Endothelial cell of umbilical vein (primary cell): ENCODE results near the gene ADGRG1. TPM values are rescaled to one million over a fixed set of nuclear protein-coding genes. Genes with fewer than 3 reads are reported as not detected.

Source experiments
- BruUV-seq: library from RNA; stranded (reverse); fragments of 400-500 nt; replicated peaks from 2 replicates; lab custom pipeline; 2021; lab: Mats Ljungman, UMichigan
- CTCF ChIA-PET: fragments of 300-600, 350-600 bp; sonication (Branson Sonifier 250); formaldehyde crosslinking; loops from one replicate; lab custom pipeline; 2021; ENCODE audit warnings: antibody characterized with exemption, inconsistent platforms; lab: Charles Lee
- POLR2A ChIA-PET: fragments of 300-600, 350-600 bp; sonication (Branson Sonifier 250); formaldehyde crosslinking; loops from one replicate; lab custom pipeline; 2021; ENCODE audit warnings: antibody characterized with exemption, inconsistent platforms; lab: Charles Lee
- DNase-seq: peaks from one replicate; pipeline ENCODE4 v3.0.0-alpha.2; 2011; ENCODE audit warnings: low read depth, low spot score
- FAIRE-seq: peaks from 2 replicates; lab custom pipeline; 2011; peaks lifted over from hg19 to GRCh38; lab: Jason Lieb, UNC
- H2AFZ ChIP-seq: 2 replicates; pipeline ENCODE4 v1.6.0; 2012; ENCODE audit warnings: low read depth, low read length, control low read depth, inconsistent platforms
- H3K27ac ChIP-seq: 2 replicates; pipeline ENCODE4 v1.5.1; 2011; ENCODE audit warnings: low read depth, mild to moderate bottlenecking, control low read depth, low read length, moderate library complexity; ENCODE audit not compliant: insufficient read depth
- H3K27me3 ChIP-seq, 2 experiments: 2 replicates each; pipeline versions ENCODE4 v1.6.0 to v1.6.1; 2011; ENCODE audit warnings: low read length in 2 of 2, mixed read lengths in 1 of 2; ENCODE audit not compliant: control insufficient read depth in 2 of 2, insufficient read depth in 2 of 2
- H3K36me3 ChIP-seq, 2 experiments: 2 replicates in 1 of 2; 3 replicates in 1 of 2; pipeline ENCODE4 v1.5.1; 2011; ENCODE audit warnings: low read length in 2 of 2, mild to moderate bottlenecking in 1 of 2, moderate library complexity in 1 of 2; ENCODE audit not compliant: control insufficient read depth in 2 of 2, insufficient read depth in 2 of 2; ENCODE audit errors: extremely low read depth in 1 of 2
- H3K4me1 ChIP-seq: 3 replicates; pipeline ENCODE4 v1.5.1; 2011; ENCODE audit warnings: mild to moderate bottlenecking, low read length; ENCODE audit not compliant: control insufficient read depth, insufficient read depth; ENCODE audit errors: extremely low read depth
- H3K4me2 ChIP-seq: 2 replicates; pipeline ENCODE4 v1.6.1; 2011; ENCODE audit warnings: low read length, control low read depth, mixed read lengths; ENCODE audit not compliant: insufficient read depth
- H3K4me3 ChIP-seq, 3 experiments: fragments of 200-600 bp in 1 of 3; sonication (generic), shearing (Covaris generic) in 1 of 3; replicated peaks in 1 of 3; 2 replicates each; pipeline ENCODE4 v1.5.1; 2011 to 2016; ENCODE audit warnings: control low read depth in 3 of 3, low read length in 3 of 3, mild to moderate bottlenecking in 2 of 3, inconsistent platforms in 1 of 3, low read depth in 1 of 3, moderate library complexity in 1 of 3; ENCODE audit not compliant: insufficient read depth in 1 of 3
- H3K79me2 ChIP-seq: 2 replicates; pipeline ENCODE4 v1.6.0; 2012; ENCODE audit warnings: low read length, inconsistent platforms; ENCODE audit not compliant: control insufficient read depth, insufficient read depth
- H3K9ac ChIP-seq: replicated peaks from 2 replicates; pipeline ENCODE3; 2011; ENCODE audit warnings: low read length, control low read depth; ENCODE audit not compliant: insufficient read depth; ENCODE audit errors: extremely low read depth
- H3K9me1 ChIP-seq: replicated peaks from 3 replicates; pipeline ENCODE4 v1.6.0; 2011; ENCODE audit warnings: mild to moderate bottlenecking, low read length; ENCODE audit not compliant: control insufficient read depth, insufficient read depth; ENCODE audit errors: extremely low read depth
- H3K9me3 ChIP-seq: replicated peaks from 2 replicates; pipeline ENCODE4 v1.5.1; 2012; ENCODE audit warnings: low read length, inconsistent platforms; ENCODE audit not compliant: control insufficient read depth, insufficient read depth
- H4K20me1 ChIP-seq: replicated peaks from 2 replicates; pipeline ENCODE3; 2011; ENCODE audit warnings: mild to moderate bottlenecking, low read length; ENCODE audit not compliant: control insufficient read depth, insufficient read depth; ENCODE audit errors: extremely low read depth
- CTCF ChIP-seq, 2 donors: IDR thresholded peaks; 1 replicate in 1 of 2; 2 replicates in 1 of 2; pipeline ENCODE4 v1.5.1; 2011; ENCODE audit warnings: low read length in 2 of 2, mild to moderate bottlenecking in 2 of 2, moderate library complexity in 2 of 2, control low read depth in 1 of 2, inconsistent platforms in 1 of 2, low read depth in 1 of 2; ENCODE audit not compliant: insufficient read depth in 1 of 2; ENCODE audit errors: extremely low read depth in 1 of 2
- GATA2 ChIP-seq: IDR thresholded peaks from 2 replicates; pipeline ENCODE4 v1.7.0; 2011; ENCODE audit warnings: low read depth, mild to moderate bottlenecking, moderate library complexity, mixed read lengths, low read length; ENCODE audit not compliant: insufficient read length, insufficient read depth
- MAX ChIP-seq: IDR thresholded peaks from 2 replicates; pipeline ENCODE4 v1.6.1; 2011; ENCODE audit not compliant: insufficient read depth, insufficient read length
- POLR2A ChIP-seq: IDR thresholded peaks from 2 replicates; pipeline ENCODE4 v1.6.1; 2012; ENCODE audit warnings: low read depth, mild to moderate bottlenecking, control low read depth, low read length
- POLR2AphosphoS5 ChIP-seq: IDR thresholded peaks from 2 replicates; pipeline ENCODE4 v1.6.1; 2012; ENCODE audit warnings: low read depth, mild to moderate bottlenecking, control low read depth, low read length, moderate library complexity; ENCODE audit not compliant: insufficient read depth
- dilution Hi-C: fragments of 300-500 bp; cut with MboI; formaldehyde crosslinking; loops from one replicate; pipeline ENCODE4 v1.15.0; 2019; ENCODE audit warnings: low sequenced_read_pairs; ENCODE audit not compliant: extremely low pct_ligation_motif_present
- intact Hi-C: fragments of 100-400 bp; cut with micrococcal nuclease; formaldehyde crosslinking; loops from one replicate; pipeline ENCODE4 v1.10.0; 2022
- polyA plus RNA-seq, 4 experiments: library from polyadenylated mRNA; depleted of rRNA in 3 of 4; stranded (reverse) in 3 of 4; unstranded in 1 of 4; fragments of >200 nt; gene quantifications; 2 replicates each; pipeline versions ENCODE4 v1.2.1 to v1.2.3, GENCODE V29; 2011 to 2012; ENCODE audit warnings: missing spikeins in 1 of 4
- total RNA-seq: library from RNA; stranded (reverse); gene quantifications from 2 replicates; pipeline ENCODE4 v1.2.3, GENCODE V29; 2021

ADGRG1 gene
- total and polyA plus RNA-seq, 2 donors (not counting 3 experiments of a cell fraction or from before 2014, with no cell fraction given): 45.6 to 92.5 TPM

GRCh38 chr16:57616876-57617275 lies 11.6 kb upstream of the ADGRG1 start:
- CTCF ChIA-PET: no interaction called here

More at GRCh38 chr16:57616876-57617275, 11.6 kb upstream of the ADGRG1 start:
- no peak for DNase-seq
- H3K27ac ChIP-seq: no peak overlapping the region
- no peak overlapping the region for H3K4me2 ChIP-seq
- no peak overlapping the region for H3K4me3 ChIP-seq
- no peaks in the 10 kb centered on the region for H3K9me1 ChIP-seq
- dilution Hi-C loops (no loop called here), intact Hi-C loops (no loop called here)
- H3K9ac ChIP-seq: no peak overlapping the region
- no peaks in the 10 kb centered on the region for H3K4me1 ChIP-seq
- TF ChIP-seq POLR2AphosphoS5 (no peak), POLR2A (no peak), CTCF (IDR thresholded peaks at IDR 0.05; ENCODE audit: extremely low read depth in 1 of 2, insufficient read depth in 1 of 2, low read depth in 1 of 2, low read length in 2 of 2) (no peak), GATA2 (no peak), MAX (no peak)
- H3K79me2 ChIP-seq: no peaks in the 10 kb centered on the region
- no peaks in the 10 kb centered on the region for H3K9me3 ChIP-seq
- no peaks in the 10 kb centered on the region for H4K20me1 ChIP-seq
- no peaks in the 10 kb centered on the region for H3K27me3 ChIP-seq
- POLR2A ChIA-PET: no interaction called here
- no peak for FAIRE-seq
- H3K36me3 ChIP-seq: no peaks in the 10 kb centered on the region
- no TSS peak for BruUV-seq
- H2AFZ ChIP-seq: no peak overlapping the region
